Testis (tissue), 3 donors: ENCODE measurements around the gene ZCCHC14. TPM values are rescaled to one million over a fixed set of nuclear protein-coding genes. Genes with fewer than 3 reads are reported as not detected.

ENCODE experiments used
- DNase-seq: peaks from one replicate; pipeline ENCODE4 v3.0.0-alpha.2; 2019
- H3K27ac ChIP-seq, 2 donors: fragments of 200-600 bp; sonication (generic); one replicate each; pipeline ENCODE4 v1.5.1; 2019
- H3K27me3 ChIP-seq: fragments of 200-600 bp; sonication (generic); one replicate; pipeline ENCODE4 v1.5.1; 2019
- H3K36me3 ChIP-seq: fragments of 200-600 bp; sonication (generic); one replicate; pipeline ENCODE4 v1.5.1; 2017; ENCODE audit warnings: low read depth; ENCODE audit errors: missing control alignments
- H3K4me1 ChIP-seq: fragments of 200-600 bp; sonication (generic); one replicate; pipeline ENCODE4 v1.5.1; 2019
- H3K4me3 ChIP-seq, 2 donors: fragments of 200-600 bp; sonication (generic); one replicate each; pipeline ENCODE4 v1.5.1; 2017 to 2019
- H3K9me3 ChIP-seq: fragments of 200-600 bp; sonication (generic); one replicate; pipeline ENCODE4 v1.5.1; 2017
- CTCF ChIP-seq, 3 experiments: fragments of 450-650 bp in 2 of 3; fragments of 200-600 bp in 1 of 3; sonication (generic) in 1 of 3; IDR thresholded peaks; one replicate each; pipeline ENCODE4 v1.5.1; 2016 to 2019; ENCODE audit warnings: antibody characterized with exemption in 3 of 3, mild to moderate bottlenecking in 2 of 3, moderate library complexity in 1 of 3
- POLR2A ChIP-seq: fragments of 450-650 bp; IDR thresholded peaks from one replicate; pipeline ENCODE4 v1.6.1; 2017; ENCODE audit warnings: antibody characterized with exemption, mild to moderate bottlenecking, moderate library complexity
- WGBS, 2 donors: methylation state at CpG; one replicate each; pipeline ENCODE4 v1.1.5; 2018; 5-methylcytosine and 5-hydroxymethylcytosine counted together
- intact Hi-C: fragments of 100-400 bp; cut with DNase I; formaldehyde crosslinking; loops from one replicate; pipeline ENCODE4 v1.15.1; 2023; ENCODE audit warnings: low total_unique reads
- polyA plus RNA-seq: library from polyadenylated mRNA; stranded (reverse); fragments of 350-450 nt; fragmentation: Illumina TruSeq; extraction: RNeasy Lipid Tissue Mini Kit (QIAGEN cat#74804); gene quantifications from one replicate; pipeline ENCODE4 v1.2.3, GENCODE V29; 2014; ENCODE audit warnings: low read depth, low replicate concordance; ENCODE audit not compliant: insufficient read depth
- total RNA-seq, 2 donors: library from RNA; depleted of rRNA; stranded (reverse); fragments of >200 nt; gene quantifications; one replicate each; pipeline ENCODE4 v1.2.3, GENCODE V29; 2016

ZCCHC14 gene
- total and polyA plus RNA-seq, 3 donors from 2014 or later: 82.3 to 130 (median 94.0) TPM

DNA sequence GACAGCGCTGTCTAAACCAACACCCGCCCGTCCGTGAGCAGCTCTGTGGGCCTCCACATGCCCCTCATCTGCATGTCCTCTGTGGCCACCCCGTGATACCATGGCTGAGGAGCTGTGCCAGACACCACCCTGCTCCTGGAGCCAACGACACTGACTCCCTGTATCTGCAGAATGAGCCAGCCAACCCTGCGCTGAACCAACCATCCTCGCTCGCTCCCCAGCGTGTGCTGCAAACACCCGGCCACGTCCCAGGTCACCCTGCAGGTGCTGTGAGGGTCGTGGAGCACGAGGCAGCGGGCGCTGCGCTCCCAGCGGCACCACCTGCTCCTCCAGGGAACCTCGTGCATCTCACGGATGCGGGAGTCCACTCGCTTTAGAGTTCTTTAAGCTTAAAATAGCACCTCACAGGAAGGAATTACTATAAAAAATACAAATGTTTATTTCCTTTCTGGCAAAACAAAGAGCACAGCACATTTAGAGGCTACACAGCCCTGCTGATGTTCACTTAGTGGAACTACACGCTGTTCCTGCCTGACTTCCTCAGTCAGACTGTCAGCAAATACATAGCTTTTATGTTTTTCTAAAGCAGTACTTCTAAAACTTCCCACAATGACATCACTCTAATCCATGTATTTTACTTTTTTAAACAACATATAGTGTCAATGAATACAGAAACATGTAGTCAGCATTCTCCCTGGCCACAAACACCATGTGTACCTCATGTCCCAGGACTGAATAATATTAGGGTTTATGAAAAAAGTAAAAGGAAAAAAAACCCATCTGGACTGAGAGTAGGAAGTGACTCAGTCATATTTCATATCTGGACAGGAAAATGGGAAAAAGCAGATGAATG, 57.2 kb downstream of the ZCCHC14 start:
- Histone ChIP-seq H3K4me1 (peaks cover 19% of the 10 kb centered on the region), H3K27ac (peak overlapping the region in 1 of 2 donors; percentile 60), H3K27me3 (no peaks in the 10 kb centered on the region), H3K9me3 (no peaks in the 10 kb centered on the region), H3K36me3 (no peaks in the 10 kb centered on the region), H3K4me3 (no peak overlapping the region)
- no peak for DNase-seq
- intact Hi-C loops: no loop called here
- WGBS, 2 donors: 57% methylated on average over 19 to 23 of the region's 23 CpGs
- TF ChIP-seq POLR2A: no peak
- no peak for TF ChIP-seq CTCF (IDR thresholded peaks at IDR 0.05)

- intact Hi-C loops: no loop called here
- TF ChIP-seq POLR2A: no peak
- no peak for TF ChIP-seq CTCF (IDR thresholded peaks at IDR 0.05)
- no peaks in the 10 kb centered on the region for H3K36me3 ChIP-seq
- no peak overlapping the region for H3K27ac ChIP-seq
- DNase-seq: no peak
- WGBS, 2 donors: 96 to 97% methylated on average over 21 to 22 of the region's 22 CpGs
- no peak overlapping the region for H3K4me3 ChIP-seq
- H3K9me3 ChIP-seq: no peaks in the 10 kb centered on the region
- H3K27me3 ChIP-seq: no peaks in the 10 kb centered on the region
- peaks cover 19% of the 10 kb centered on the region for H3K4me1 ChIP-seq
These were observed 58.6 kb downstream of the ZCCHC14 start for GRCh38 chr16:87434146-87434667.

GRCh38 chr16:87432330-87432915, 60.4 kb downstream of the ZCCHC14 start:
- DNase-seq: no peak
- Histone ChIP-seq H3K27me3 (no peaks in the 10 kb centered on the region), H3K4me1 (peaks cover 19% of the 10 kb centered on the region), H3K27ac (no peak overlapping the region), H3K36me3 (no peaks in the 10 kb centered on the region), H3K9me3 (no peaks in the 10 kb centered on the region), H3K4me3 (no peak overlapping the region)
- no peak for TF ChIP-seq POLR2A
- no peak for TF ChIP-seq CTCF (IDR thresholded peaks at IDR 0.05)
- intact Hi-C loops: no loop called here
- 79 to 95% methylated on average over 9 to 15 of the region's 15 CpGs for WGBS, 2 donors

- 72 to 81% methylated on average over 7 of the region's 7 CpGs for WGBS, 2 donors
- no peak for DNase-seq
- no peak overlapping the region for H3K27ac ChIP-seq
- H3K4me3 ChIP-seq: no peak overlapping the region
- intact Hi-C loops: no loop called here
- peaks cover 19% of the 10 kb centered on the region for H3K4me1 ChIP-seq
- no peaks in the 10 kb centered on the region for H3K36me3 ChIP-seq
- no peaks in the 10 kb centered on the region for H3K9me3 ChIP-seq
- H3K27me3 ChIP-seq: no peaks in the 10 kb centered on the region
- no peak for TF ChIP-seq CTCF (IDR thresholded peaks at IDR 0.05)
- TF ChIP-seq POLR2A: no peak
These were observed 60.9 kb downstream of the ZCCHC14 start for GRCh38 chr16:87431926-87432325.
